K562 (cell line): ENCODE data around the gene TMEM132D. TPM values are rescaled to one million over a fixed set of nuclear protein-coding genes. Genes with fewer than 3 reads are reported as not detected.

Source experiments
- ATAC-seq: fragments of 200-7000 bp; cut with Tn5 transposase; 3 replicates; pipeline ENCODE4 v1.9.1; 2020; ENCODE audit warnings: moderate library complexity
- BruUV-seq: library from RNA; stranded (reverse); fragments of 400-500 nt; replicated peaks from 2 replicates; lab custom pipeline; 2021; lab: Mats Ljungman, UMichigan
- CTCF ChIA-PET: fragments of 300-600 bp; formaldehyde crosslinking; extraction: SDS; loops from one replicate; lab custom pipeline; 2021; ENCODE audit warnings: low intra/inter-chr PET ratio; lab: Yijun Ruan, JAX
- POLR2A ChIA-PET: fragments of 300-600, 350-650 bp; sonication (Branson Sonifier 250); formaldehyde crosslinking; extraction: SDS; loops from one replicate; lab custom pipeline; 2021; ENCODE audit warnings: antibody characterized with exemption, inconsistent platforms; lab: Yijun Ruan, JAX
- DNase-seq, 4 experiments: peaks; one replicate each; pipeline versions ENCODE4 v3.0.0 to v3.0.0-alpha.2; 2011 to 2018; ENCODE audit warnings: low spot score in 3 of 4, mixed read lengths in 3 of 4; ENCODE audit errors: extremely low read depth in 1 of 4
- FAIRE-seq: peaks from 2 replicates; lab custom pipeline; 2011; peaks lifted over from hg19 to GRCh38; lab: Jason Lieb, UNC
- H2AFZ ChIP-seq: 2 replicates; pipeline ENCODE4 v1.6.0; 2011; ENCODE audit warnings: low read depth, low read length, control low read depth, inconsistent platforms
- H3K27ac ChIP-seq: fragments of 200-600 bp; 3 replicates; pipeline ENCODE4 v1.8.0; 2011; ENCODE audit warnings: low read depth, mild to moderate bottlenecking, control low read depth, inconsistent platforms, low read length, moderate library complexity, mixed read lengths; ENCODE audit errors: extremely low read depth
- H3K27me3 ChIP-seq, 2 experiments: fragments of 300-600 bp in 1 of 2; 2 replicates in 1 of 2; 3 replicates in 1 of 2; pipeline versions ENCODE4 v1.6.0 to v1.8.0; 2011; ENCODE audit warnings: inconsistent platforms in 2 of 2, low read length in 2 of 2, mild to moderate bottlenecking in 1 of 2, mixed read lengths in 1 of 2, moderate library complexity in 1 of 2; ENCODE audit not compliant: control insufficient read depth in 2 of 2, insufficient read depth in 2 of 2
- H3K36me3 ChIP-seq: fragments of 300-600 bp; 3 replicates; pipeline ENCODE4 v1.8.0; 2011; ENCODE audit warnings: mild to moderate bottlenecking, low read length, inconsistent platforms; ENCODE audit not compliant: control insufficient read depth, insufficient read depth
- H3K4me1 ChIP-seq, 2 experiments: fragments of 200-600 bp in 1 of 2; replicated peaks in 1 of 2; 2 replicates in 1 of 2; 3 replicates in 1 of 2; pipeline versions ENCODE4 v1.5.1 to v1.8.0; 2011; ENCODE audit warnings: inconsistent platforms in 2 of 2, low read length in 2 of 2, mild to moderate bottlenecking in 1 of 2, mixed read lengths in 1 of 2, moderate library complexity in 1 of 2; ENCODE audit not compliant: control insufficient read depth in 2 of 2, insufficient read depth in 2 of 2
- H3K4me2 ChIP-seq: 2 replicates; pipeline ENCODE4 v1.6.1; 2011; ENCODE audit warnings: low read length, control low read depth, inconsistent platforms, mixed read lengths; ENCODE audit not compliant: insufficient read depth
- H3K4me3 ChIP-seq: fragments of 200-600 bp; sonication (generic), shearing (Covaris generic); 2 replicates; pipeline ENCODE4 v1.5.1; 2016; ENCODE audit warnings: control low read depth, inconsistent platforms
- H3K79me2 ChIP-seq: fragments of 200-600 bp; 3 replicates; pipeline ENCODE4 v1.8.0; 2011; ENCODE audit warnings: low read length, inconsistent platforms; ENCODE audit not compliant: control insufficient read depth, insufficient read depth
- H3K9ac ChIP-seq, 2 experiments: 2 replicates each; pipeline versions ENCODE4 v1.6.0 to v1.6.1; 2011; ENCODE audit warnings: low read depth in 2 of 2, low read length in 2 of 2, control low read depth in 1 of 2, inconsistent platforms in 1 of 2, mild to moderate bottlenecking in 1 of 2, mixed read lengths in 1 of 2; ENCODE audit not compliant: insufficient read depth in 1 of 2
- H3K9me1 ChIP-seq: one replicate; pipeline ENCODE4 v1.6.0; 2011; ENCODE audit warnings: inconsistent platforms, mild to moderate bottlenecking, low read length, moderate library complexity; ENCODE audit not compliant: control insufficient read depth, insufficient read depth
- H3K9me3 ChIP-seq: replicated peaks from 2 replicates; pipeline ENCODE4 v1.5.1; 2011; ENCODE audit warnings: low read depth, low read length, inconsistent platforms; ENCODE audit not compliant: control insufficient read depth, insufficient read depth
- H4K20me1 ChIP-seq: replicated peaks from 2 replicates; pipeline ENCODE4 v1.6.1; 2011; ENCODE audit warnings: low read length, inconsistent platforms, mixed read lengths; ENCODE audit not compliant: control insufficient read depth, insufficient read depth
- CBFA2T3 ChIP-seq: fragments of 450-650 bp; IDR thresholded peaks from 2 replicates; pipeline ENCODE4 v1.6.1; 2017
- NFIC ChIP-seq: fragments of 450-650 bp; IDR thresholded peaks from 2 replicates; pipeline ENCODE4 v1.6.1; 2017; ENCODE audit warnings: mild to moderate bottlenecking, inconsistent platforms
- NR2C1 ChIP-seq, 2 experiments: fragments of 450-650 bp; IDR thresholded peaks; 2 replicates each; pipeline ENCODE4 v1.6.1; 2017; ENCODE audit warnings: mild to moderate bottlenecking in 2 of 2, antibody characterized with exemption in 1 of 2, inconsistent platforms in 1 of 2, missing compliant biosample characterization in 1 of 2, missing genetic modification characterization in 1 of 2
- WGBS: fragments of 100-300 bp; shearing (Covaris generic); methylation state at CpG from one replicate; pipeline ENCODE4 v1.1.6; 2016; ENCODE audit warnings: low coverage, mixed read lengths; ENCODE audit not compliant: insufficient coverage; ENCODE audit errors: missing lambda C conversion rate; 5-methylcytosine and 5-hydroxymethylcytosine counted together
- in situ Hi-C: fragments of 300-500 bp; cut with MboI; formaldehyde crosslinking; loops from 4 replicates; pipeline ENCODE4 v1.15.0; 2018; ENCODE audit warnings: inconsistent platforms, mixed read lengths
- intact Hi-C: fragments of 100-400 bp; cut with micrococcal nuclease; formaldehyde crosslinking; loops from 2 replicates; pipeline ENCODE4 v1.14.2; 2022
- polyA plus RNA-seq, 8 experiments: library from polyadenylated mRNA; depleted of rRNA in 4 of 8; stranded (reverse) in 5 of 8; unstranded in 3 of 8; fragments of >200 nt; fragmentation: Nextera tagmentation in 2 of 8; fragmentation: Illumina TruSeq in 1 of 8; extraction: Ambion mirVana in 2 of 8; extraction: Trizol in 1 of 8; gene quantifications; 2 replicates each; pipeline versions ENCODE4 v1.2.1 to v1.2.3, GENCODE V29; 2011 to 2014; ENCODE audit warnings: inconsistent platforms in 1 of 8, missing spikeins in 1 of 8
- total RNA-seq, 7 experiments: library from RNA; depleted of rRNA in 6 of 7; stranded (reverse); fragments of >200 nt in 6 of 7; fragmentation: Illumina TruSeq in 2 of 7; extraction: Trizol in 2 of 7; gene quantifications; 2 replicates each; pipeline versions ENCODE4 v1.2.1 to v1.2.3, GENCODE V29; 2011 to 2021; ENCODE audit warnings: low replicate concordance in 1 of 7

TMEM132D gene
- total and polyA plus RNA-seq, 9 of the 15 experiments (the other 6 are each of a cell fraction or from before 2014, with no cell fraction given), result not detected

GRCh38 chr12:129729170-129729569 lies 174.7 kb downstream of the TMEM132D start:
- Histone ChIP-seq H3K36me3 (no peaks in the 10 kb centered on the region), H3K27me3 (no peaks in the 10 kb centered on the region; a peak in 1 of 5 replicates), H2AFZ (no peak overlapping the region), H3K79me2 (no peaks in the 10 kb centered on the region), H3K4me2 (no peak overlapping the region), H3K4me1 (no peaks in the 10 kb centered on the region), H3K4me3 (no peak overlapping the region), H3K9me1 (no peaks in the 10 kb centered on the region), H4K20me1 (no peaks in the 10 kb centered on the region), H3K9me3 (no peaks in the 10 kb centered on the region), H3K9ac (no peak overlapping the region), H3K27ac (no peak overlapping the region)
- CTCF ChIA-PET, result no interaction called here
- BruUV-seq, result no TSS peak
- no peak for DNase-seq
- no peak for ATAC-seq
- FAIRE-seq, result no peak
- in situ Hi-C loops, result no loop called here
- 3% methylated on average over 2 of the region's 2 CpGs for WGBS
- TF ChIP-seq NR2C1 (IDR thresholded peaks at IDR 0.05), result no peak
- no peak for TF ChIP-seq NR2C1 (tag; IDR thresholded peaks at IDR 0.05)
- TF ChIP-seq, all 486 proteins: peak for 0
- intact Hi-C loops, result no loop called here
- POLR2A ChIA-PET, result no interaction called here

GRCh38 chr12:129727100-129727499 lies 176.7 kb downstream of the TMEM132D start:
- TF ChIP-seq NFIC, result peak; percentile 60
- TF ChIP-seq CBFA2T3, result no peak
- in situ Hi-C loops (no loop called here), intact Hi-C loops (no loop called here)
- Histone ChIP-seq H3K4me3 (no peak overlapping the region), H3K4me2 (no peak overlapping the region), H3K36me3 (no peaks in the 10 kb centered on the region), H4K20me1 (no peaks in the 10 kb centered on the region), H3K27me3 (peaks cover 0 to 10% of the 10 kb centered on the region in 2 experiments; a peak in 2 of 5 replicates), H3K4me1 (no peaks in the 10 kb centered on the region), H3K9me1 (no peaks in the 10 kb centered on the region), H3K79me2 (no peaks in the 10 kb centered on the region), H2AFZ (no peak overlapping the region), H3K9me3 (no peaks in the 10 kb centered on the region), H3K9ac (no peak overlapping the region), H3K27ac (no peak overlapping the region)
- 0% methylated on average over 3 of the region's 3 CpGs for WGBS
- ChIA-PET CTCF (no interaction called here), POLR2A (no interaction called here)
- ATAC-seq (no peak), DNase-seq (no peak), FAIRE-seq (no peak)
- BruUV-seq, result no TSS peak
